Cardiac fibroblast (primary cell): ENCODE data around the gene TMEM108.

Experiments
- DNase-seq, 2 donors: peaks; one replicate each; pipeline versions ENCODE4 v3.0.0 to v3.0.0-alpha.2; 2010; ENCODE audit warnings: low read depth in 2 of 2
- H3K4me3 ChIP-seq, 2 donors: replicated peaks in 1 of 2; 1 replicate in 1 of 2; 2 replicates in 1 of 2; pipeline ENCODE4 v1.5.1; 2011; ENCODE audit warnings: low read depth in 2 of 2, low read length in 2 of 2, mild to moderate bottlenecking in 2 of 2, moderate library complexity in 1 of 2
- TF ChIP-seq, protein P1 (sequence below): IDR thresholded peaks from one replicate; pipeline ENCODE4 v1.5.1; 2011; ENCODE audit warnings: low read depth, mild to moderate bottlenecking, low read length, inconsistent platforms

TMEM108 gene

DNA sequence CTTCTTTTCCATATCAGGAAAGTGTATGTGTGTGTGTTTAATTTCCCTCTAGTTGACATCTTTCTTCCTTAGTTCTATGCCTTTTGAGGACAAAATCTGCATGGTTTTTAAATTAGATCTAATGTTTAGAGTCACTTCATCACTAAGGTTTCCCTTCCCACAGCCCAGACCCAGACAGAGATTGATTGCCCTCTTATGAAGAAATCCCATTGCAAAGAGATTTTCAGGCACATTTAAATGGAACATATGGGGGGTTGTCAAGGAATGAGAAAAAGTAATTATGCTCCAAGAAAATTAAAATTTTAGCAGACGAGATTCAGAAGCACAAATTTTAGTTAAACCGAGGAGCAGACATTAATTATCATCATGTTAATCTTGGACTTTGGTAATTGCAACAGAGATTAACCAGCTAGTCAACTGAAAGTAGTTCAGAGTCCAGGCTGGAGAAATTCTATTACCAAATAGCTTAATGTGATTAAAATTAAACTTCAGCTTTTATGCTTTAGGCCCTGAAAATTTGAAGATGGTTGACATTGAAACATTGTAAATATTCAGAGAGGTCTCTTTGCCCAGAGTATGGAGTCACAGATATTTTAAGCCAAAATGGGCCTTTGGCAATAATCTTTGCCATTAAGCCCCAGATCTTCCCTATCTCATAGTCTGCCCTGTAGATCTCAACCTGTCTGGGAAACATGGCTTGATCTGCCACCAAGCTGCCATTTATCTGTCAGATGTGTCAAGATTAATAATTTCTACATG lies 143.4 kb downstream of the TMEM108 start:
- TF ChIP-seq, protein P1, sequence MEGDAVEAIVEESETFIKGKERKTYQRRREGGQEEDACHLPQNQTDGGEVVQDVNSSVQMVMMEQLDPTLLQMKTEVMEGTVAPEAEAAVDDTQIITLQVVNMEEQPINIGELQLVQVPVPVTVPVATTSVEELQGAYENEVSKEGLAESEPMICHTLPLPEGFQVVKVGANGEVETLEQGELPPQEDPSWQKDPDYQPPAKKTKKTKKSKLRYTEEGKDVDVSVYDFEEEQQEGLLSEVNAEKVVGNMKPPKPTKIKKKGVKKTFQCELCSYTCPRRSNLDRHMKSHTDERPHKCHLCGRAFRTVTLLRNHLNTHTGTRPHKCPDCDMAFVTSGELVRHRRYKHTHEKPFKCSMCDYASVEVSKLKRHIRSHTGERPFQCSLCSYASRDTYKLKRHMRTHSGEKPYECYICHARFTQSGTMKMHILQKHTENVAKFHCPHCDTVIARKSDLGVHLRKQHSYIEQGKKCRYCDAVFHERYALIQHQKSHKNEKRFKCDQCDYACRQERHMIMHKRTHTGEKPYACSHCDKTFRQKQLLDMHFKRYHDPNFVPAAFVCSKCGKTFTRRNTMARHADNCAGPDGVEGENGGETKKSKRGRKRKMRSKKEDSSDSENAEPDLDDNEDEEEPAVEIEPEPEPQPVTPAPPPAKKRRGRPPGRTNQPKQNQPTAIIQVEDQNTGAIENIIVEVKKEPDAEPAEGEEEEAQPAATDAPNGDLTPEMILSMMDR = no peak
- H3K4me3 ChIP-seq = no peak overlapping the region
- no peak for DNase-seq

DNA sequence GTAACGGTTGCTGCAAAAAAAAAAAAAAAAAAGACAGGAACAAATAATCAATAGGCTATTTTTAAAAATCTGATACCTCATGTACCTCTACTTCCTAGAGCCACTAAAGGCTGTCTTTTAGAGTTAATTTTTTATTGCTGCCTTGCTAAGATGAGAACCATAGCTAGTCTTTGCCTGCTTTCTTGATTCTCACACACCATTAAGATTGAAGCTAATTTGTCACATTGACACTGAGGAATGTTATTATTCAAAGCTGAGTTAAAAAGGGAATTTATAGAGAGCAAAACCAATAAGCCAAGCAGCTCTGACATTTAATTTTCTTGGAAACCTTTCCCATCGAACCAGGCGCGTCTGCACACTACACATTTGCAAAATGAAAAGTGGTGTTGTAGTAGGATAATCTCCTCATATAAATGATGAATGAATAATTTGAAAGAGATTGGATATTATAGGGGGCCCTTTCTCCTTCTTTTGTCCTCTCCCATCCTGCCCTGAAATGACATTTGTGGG lies 149.7 kb downstream of the TMEM108 start:
- H3K4me3 ChIP-seq = no peak overlapping the region
- TF ChIP-seq, protein P1 = no peak
- no peak for DNase-seq

DNA sequence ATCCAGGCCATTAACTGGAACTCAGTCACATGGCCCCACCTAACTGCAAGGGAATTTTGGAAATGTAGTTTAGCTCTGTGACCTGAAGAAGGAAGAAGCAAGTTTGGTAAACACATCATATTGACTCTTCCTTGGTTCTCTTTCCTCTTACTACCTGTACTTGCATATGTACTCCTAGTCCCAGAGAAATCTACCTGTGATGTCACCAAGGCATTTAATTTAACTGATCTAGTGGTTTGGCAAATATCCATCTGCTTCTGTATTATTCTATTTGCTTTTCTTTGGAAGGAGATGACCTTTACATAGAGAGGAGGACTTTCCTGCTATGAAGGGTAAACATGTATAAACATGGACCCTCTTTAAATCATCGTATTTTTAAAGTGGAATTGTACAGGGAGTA lies 150.8 kb downstream of the TMEM108 start:
- TF ChIP-seq, protein P1 = no peak
- no peak for DNase-seq
- H3K4me3 ChIP-seq = no peak overlapping the region

DNA sequence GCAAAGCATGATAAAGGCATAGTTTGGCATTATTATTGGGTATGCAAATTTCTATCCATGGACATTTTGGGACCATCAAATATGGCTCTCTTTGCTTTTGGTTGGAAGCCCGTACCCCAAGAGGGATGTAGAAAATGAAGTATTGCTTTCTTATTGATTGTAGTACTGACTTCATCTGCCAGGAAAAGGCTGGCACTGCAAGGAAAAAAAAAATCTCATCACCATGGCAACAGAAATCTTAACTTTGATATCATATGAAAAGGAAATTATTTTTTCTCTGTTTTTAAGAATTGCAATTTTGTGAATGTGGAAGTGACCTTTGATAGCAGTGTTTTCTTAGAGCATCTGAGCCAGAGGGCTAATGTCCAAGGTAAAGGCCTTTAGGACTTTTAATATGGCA lies 151.7 kb downstream of the TMEM108 start:
- no peak for DNase-seq
- H3K4me3 ChIP-seq = no peak overlapping the region
- TF ChIP-seq, protein P1 = no peak

DNA sequence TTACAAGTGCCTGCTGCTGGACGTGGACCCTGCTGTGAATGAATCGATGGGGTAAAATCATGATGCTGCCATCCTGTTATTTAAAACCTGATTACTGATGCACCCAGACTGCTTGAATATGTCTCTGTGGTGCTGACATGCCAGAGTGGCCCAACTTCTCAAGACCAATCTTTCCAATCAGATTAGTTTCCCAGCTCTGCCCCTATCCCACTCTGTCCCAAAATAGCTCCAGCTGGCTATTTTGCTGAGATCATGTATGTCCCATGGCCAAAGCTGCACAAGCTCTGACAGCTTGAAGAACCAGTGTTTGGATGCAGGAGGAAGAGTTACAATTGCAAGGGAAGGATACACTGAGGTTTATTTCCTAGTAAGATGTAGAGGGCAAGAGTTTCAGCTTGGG lies 153.6 kb downstream of the TMEM108 start:
- TF ChIP-seq, protein P1 = no peak
- no peak for DNase-seq
- H3K4me3 ChIP-seq = no peak overlapping the region

DNA sequence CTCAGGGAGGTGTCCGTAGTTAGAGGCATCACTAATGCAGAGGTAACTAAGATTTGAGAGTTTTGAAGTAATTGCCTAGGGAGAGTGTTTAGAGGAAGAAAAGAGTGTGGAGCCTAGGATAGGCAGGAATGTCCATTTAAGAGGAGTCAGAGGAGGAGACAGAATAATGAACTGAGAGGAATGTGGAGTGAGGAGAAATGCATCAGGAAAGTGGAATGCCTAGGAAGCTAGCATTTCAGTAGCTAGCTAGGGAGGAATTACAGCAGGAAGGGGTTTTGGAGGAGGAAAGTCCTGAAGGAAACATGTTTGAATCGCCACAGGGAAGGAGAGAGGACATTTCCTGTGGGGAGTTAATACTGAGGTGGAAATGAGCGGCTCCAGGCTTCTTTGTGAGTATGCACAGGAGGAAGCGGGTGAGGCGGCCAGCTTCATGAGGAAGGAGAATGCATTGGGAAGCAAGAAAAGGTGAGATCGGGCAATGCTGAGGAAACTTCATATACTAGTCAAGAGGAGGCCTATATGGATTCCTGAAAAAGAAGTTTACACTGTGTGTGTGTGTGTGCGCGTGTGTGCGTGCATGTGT lies 154.3 kb downstream of the TMEM108 start:
- DNase-seq = no peak
- no peak overlapping the region for H3K4me3 ChIP-seq
- TF ChIP-seq, protein P1 = no peak
